Transverse colon (tissue), 4 donors: ENCODE measurements around the gene STAG2.

Experiments
- EP300 ChIP-seq: sonication (generic); formaldehyde crosslinking; IDR thresholded peaks from one replicate; pipeline ENCODE4 v1.6.1; 2017; ENCODE audit warnings: antibody characterized with exemption, low read depth
- POLR2A ChIP-seq: fragments of 450-650 bp; IDR thresholded peaks from one replicate; pipeline ENCODE4 v1.6.1; 2016; ENCODE audit warnings: antibody characterized with exemption, mild to moderate bottlenecking, moderate library complexity
- POLR2AphosphoS5 ChIP-seq, 3 donors: sonication (generic); formaldehyde crosslinking; IDR thresholded peaks; one replicate each; pipeline ENCODE4 v1.6.1; 2016; ENCODE audit warnings: antibody characterized with exemption in 3 of 3
- TF ChIP-seq, protein P1 (sequence below), 5 experiments: fragments of 200-600 bp in 3 of 5; fragments of 450-650 bp in 2 of 5; sonication (generic) in 3 of 5; IDR thresholded peaks; 1 replicate in 2 of 5; 2 replicates in 3 of 5; pipeline ENCODE4 v1.5.1; 2016 to 2017; ENCODE audit warnings: antibody characterized with exemption in 5 of 5, inconsistent platforms in 3 of 5, mild to moderate bottlenecking in 2 of 5, moderate library complexity in 1 of 5

DNA sequence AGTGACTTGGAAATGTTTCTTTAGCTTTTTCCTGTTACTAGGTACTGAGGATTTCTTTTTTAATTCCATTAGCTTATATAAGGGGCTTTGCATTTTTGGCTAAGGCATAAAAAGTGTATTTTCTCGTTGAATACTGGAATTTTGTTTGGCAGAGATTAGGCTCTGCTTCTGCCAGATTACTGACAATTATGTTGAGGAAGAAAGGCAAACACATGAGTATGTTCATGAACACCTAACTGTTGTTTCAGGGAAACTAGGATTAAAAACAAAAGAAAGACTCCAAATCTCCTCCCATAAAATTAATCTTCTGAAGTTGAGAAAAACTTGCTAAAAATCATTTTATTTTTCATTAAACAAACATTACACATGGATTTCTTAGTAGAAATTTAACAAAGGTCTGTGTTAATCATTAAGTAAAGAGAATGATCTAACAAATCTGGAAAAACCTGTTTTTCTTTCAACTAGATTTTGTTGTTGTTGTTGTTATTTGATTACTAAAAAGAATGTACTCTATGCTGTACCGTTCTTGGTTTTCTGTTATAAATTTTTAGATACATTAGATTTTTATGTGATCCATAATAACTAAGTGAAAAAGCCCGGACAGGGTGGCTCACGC is 43.3 kb upstream of the STAG2 start:
- TF ChIP-seq, protein P1, sequence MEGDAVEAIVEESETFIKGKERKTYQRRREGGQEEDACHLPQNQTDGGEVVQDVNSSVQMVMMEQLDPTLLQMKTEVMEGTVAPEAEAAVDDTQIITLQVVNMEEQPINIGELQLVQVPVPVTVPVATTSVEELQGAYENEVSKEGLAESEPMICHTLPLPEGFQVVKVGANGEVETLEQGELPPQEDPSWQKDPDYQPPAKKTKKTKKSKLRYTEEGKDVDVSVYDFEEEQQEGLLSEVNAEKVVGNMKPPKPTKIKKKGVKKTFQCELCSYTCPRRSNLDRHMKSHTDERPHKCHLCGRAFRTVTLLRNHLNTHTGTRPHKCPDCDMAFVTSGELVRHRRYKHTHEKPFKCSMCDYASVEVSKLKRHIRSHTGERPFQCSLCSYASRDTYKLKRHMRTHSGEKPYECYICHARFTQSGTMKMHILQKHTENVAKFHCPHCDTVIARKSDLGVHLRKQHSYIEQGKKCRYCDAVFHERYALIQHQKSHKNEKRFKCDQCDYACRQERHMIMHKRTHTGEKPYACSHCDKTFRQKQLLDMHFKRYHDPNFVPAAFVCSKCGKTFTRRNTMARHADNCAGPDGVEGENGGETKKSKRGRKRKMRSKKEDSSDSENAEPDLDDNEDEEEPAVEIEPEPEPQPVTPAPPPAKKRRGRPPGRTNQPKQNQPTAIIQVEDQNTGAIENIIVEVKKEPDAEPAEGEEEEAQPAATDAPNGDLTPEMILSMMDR (IDR thresholded peaks at IDR 0.05) = no peak
- no peak for TF ChIP-seq POLR2AphosphoS5 (IDR thresholded peaks at IDR 0.05)
- TF ChIP-seq POLR2A = no peak
- no peak for TF ChIP-seq EP300
